C4-2B (cell line): ENCODE data around the gene PIGK.

Experiments used
- ZFX ChIP-seq: fragments of 450-650 bp; IDR thresholded peaks from 2 replicates; pipeline ENCODE4 v1.6.1; 2017
- TF ChIP-seq, protein P1 (sequence below): fragments of 450-650 bp; conservative IDR thresholded peaks from 2 replicates; pipeline ENCODE4 v1.5.1; 2017; ENCODE audit warnings: mild to moderate bottlenecking

DNA sequence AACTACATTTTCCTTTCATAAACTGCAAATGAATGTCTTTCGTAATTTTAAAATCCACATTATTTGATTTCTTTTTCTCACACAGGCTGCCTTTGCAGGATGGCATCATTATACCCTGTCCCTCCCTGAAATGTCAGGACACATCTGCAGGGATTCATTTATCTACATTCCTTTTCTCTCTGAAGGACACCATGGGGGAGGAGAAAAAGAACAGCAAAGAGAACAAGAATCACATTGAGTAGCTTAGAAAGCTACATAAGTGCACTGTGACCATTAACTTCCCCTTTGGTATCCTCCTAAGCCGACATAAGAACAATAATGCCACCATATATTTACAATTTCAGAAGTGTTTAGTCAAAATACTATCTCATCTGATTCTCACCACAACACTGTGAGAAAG is 129.5 kb downstream of the PIGK start:
- TF ChIP-seq, protein P1, sequence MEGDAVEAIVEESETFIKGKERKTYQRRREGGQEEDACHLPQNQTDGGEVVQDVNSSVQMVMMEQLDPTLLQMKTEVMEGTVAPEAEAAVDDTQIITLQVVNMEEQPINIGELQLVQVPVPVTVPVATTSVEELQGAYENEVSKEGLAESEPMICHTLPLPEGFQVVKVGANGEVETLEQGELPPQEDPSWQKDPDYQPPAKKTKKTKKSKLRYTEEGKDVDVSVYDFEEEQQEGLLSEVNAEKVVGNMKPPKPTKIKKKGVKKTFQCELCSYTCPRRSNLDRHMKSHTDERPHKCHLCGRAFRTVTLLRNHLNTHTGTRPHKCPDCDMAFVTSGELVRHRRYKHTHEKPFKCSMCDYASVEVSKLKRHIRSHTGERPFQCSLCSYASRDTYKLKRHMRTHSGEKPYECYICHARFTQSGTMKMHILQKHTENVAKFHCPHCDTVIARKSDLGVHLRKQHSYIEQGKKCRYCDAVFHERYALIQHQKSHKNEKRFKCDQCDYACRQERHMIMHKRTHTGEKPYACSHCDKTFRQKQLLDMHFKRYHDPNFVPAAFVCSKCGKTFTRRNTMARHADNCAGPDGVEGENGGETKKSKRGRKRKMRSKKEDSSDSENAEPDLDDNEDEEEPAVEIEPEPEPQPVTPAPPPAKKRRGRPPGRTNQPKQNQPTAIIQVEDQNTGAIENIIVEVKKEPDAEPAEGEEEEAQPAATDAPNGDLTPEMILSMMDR = no peak
- no peak for TF ChIP-seq ZFX
